ENCODE measurements around the gene MRI1. TPM values are rescaled to one million over a fixed set of nuclear protein-coding genes. Genes with fewer than 3 reads are reported as not detected.
A peak's percentile ranks its signal among the peaks of the same experiment; 100 is the strongest.

The MRI1 gene
- total and polyA plus RNA-seq, 2 donors (not counting 3 experiments of a cell fraction or from before 2014, with no cell fraction given): 56.2 to 63.2 TPM

DNA sequence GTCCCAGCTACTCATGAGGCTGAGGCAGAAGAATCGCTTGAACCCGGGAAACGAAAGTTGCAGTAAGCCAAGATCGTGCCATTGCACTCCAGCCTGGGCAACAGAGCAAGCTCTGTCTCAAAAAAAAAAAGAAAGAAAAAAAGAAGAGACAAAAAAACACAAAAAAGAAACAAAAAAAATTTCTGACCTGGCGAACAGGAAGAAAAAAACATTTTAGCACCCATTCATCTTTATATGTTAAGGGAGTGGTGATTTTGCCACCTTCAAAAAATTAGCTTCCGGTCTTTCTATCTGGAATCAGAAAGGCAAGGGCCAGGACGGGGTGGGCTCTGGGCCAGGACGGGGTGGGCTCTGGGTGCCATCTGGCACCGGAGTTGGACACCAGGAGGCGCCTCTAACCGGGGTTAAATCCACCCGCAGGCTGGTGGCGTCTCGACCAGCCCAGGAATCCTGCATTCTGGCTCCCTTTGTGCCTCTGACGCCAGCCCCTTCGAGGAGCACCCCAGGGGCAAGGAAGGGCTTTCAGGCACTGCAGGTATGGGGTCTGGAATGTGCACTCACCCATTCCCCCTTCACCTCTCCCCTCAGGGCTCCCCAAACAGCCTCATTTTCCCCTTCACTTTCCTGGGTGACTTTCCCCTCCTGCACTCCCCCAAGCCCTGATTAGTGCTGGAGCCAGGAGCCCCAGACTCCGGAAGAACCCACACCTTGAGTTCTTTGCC is 20.6 kb downstream of the MRI1 start:
- no peaks in the 10 kb centered on the region for H3K9me3 ChIP-seq (replicated peaks; ENCODE audit: control insufficient read depth, insufficient read depth, low read length)
- H3K36me3 ChIP-seq (ENCODE audit: control insufficient read depth in 2 of 2, extremely low read depth in 1 of 2, insufficient read depth in 2 of 2, low read length in 2 of 2): no peaks in the 10 kb centered on the region
- no peak overlapping the region for H3K4me2 ChIP-seq (ENCODE audit: insufficient read depth, low read length)
- DNase-seq (ENCODE audit: low read depth, low spot score) (peak; percentile 62), FAIRE-seq (peak; percentile 65)
- peaks cover 27% of the 10 kb centered on the region for H3K4me1 ChIP-seq (ENCODE audit: control insufficient read depth, extremely low read depth, insufficient read depth, low read length)
- no peak overlapping the region for H3K9ac ChIP-seq (replicated peaks; ENCODE audit: extremely low read depth, insufficient read depth, low read length)
- dilution Hi-C loops (cut with MboI; ENCODE audit: extremely low pct_ligation_motif_present, low sequenced_read_pairs): no loop called here
- H3K9me1 ChIP-seq (replicated peaks; ENCODE audit: control insufficient read depth, extremely low read depth, insufficient read depth, low read length): no peaks in the 10 kb centered on the region
- H3K27ac ChIP-seq (ENCODE audit: insufficient read depth, low read depth, low read length): no peak overlapping the region
- no peak overlapping the region for H3K4me3 ChIP-seq (replicated peaks in 1 of 3; ENCODE audit: insufficient read depth in 1 of 3, low read depth in 1 of 3, low read length in 3 of 3)
- CTCF ChIA-PET: interaction anchor here (0.7 to 4.8 kb wide), 14 partner anchors 9 to 287 kb away, joined by 3 to 62 read pairs (median 4); partner anchors contain the start of genes C19orf53, MISP3 and ZSWIM4
- intact Hi-C loops (cut with micrococcal nuclease): loop anchor here (1.0 to 5.0 kb wide), 4 partner anchors 53 to 287 kb away; partner anchors contain the start of gene MISP3
- peak overlapping the region; percentile 17 for H2AFZ ChIP-seq (ENCODE audit: low read depth, low read length)
- TF ChIP-seq JUN (IDR thresholded peaks at IDR 0.05; ENCODE audit: borderline replicate concordance, insufficient read depth, insufficient read length, low read depth): no peak
- TF ChIP-seq MYC (IDR thresholded peaks at IDR 0.05; ENCODE audit: low read depth, low read length): no peak
- TF ChIP-seq FOS (IDR thresholded peaks at IDR 0.05; ENCODE audit: borderline replicate concordance, insufficient read depth, low read length): no peak
- TF ChIP-seq, protein P1, sequence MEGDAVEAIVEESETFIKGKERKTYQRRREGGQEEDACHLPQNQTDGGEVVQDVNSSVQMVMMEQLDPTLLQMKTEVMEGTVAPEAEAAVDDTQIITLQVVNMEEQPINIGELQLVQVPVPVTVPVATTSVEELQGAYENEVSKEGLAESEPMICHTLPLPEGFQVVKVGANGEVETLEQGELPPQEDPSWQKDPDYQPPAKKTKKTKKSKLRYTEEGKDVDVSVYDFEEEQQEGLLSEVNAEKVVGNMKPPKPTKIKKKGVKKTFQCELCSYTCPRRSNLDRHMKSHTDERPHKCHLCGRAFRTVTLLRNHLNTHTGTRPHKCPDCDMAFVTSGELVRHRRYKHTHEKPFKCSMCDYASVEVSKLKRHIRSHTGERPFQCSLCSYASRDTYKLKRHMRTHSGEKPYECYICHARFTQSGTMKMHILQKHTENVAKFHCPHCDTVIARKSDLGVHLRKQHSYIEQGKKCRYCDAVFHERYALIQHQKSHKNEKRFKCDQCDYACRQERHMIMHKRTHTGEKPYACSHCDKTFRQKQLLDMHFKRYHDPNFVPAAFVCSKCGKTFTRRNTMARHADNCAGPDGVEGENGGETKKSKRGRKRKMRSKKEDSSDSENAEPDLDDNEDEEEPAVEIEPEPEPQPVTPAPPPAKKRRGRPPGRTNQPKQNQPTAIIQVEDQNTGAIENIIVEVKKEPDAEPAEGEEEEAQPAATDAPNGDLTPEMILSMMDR (IDR thresholded peaks at IDR 0.05; ENCODE audit: extremely low read depth in 1 of 2, insufficient read depth in 1 of 2, low read depth in 1 of 2, low read length in 2 of 2): peak; percentile 67 to 85
- TF ChIP-seq GATA2 (IDR thresholded peaks at IDR 0.05; ENCODE audit: insufficient read depth, insufficient read length, low read depth, low read length): no peak
- TF ChIP-seq POLR2A (IDR thresholded peaks at IDR 0.05; ENCODE audit: low read depth, low read length): no peak
- TF ChIP-seq POLR2AphosphoS5 (IDR thresholded peaks at IDR 0.05; ENCODE audit: insufficient read depth, low read depth, low read length): no peak
- H4K20me1 ChIP-seq (replicated peaks; ENCODE audit: control insufficient read depth, extremely low read depth, insufficient read depth, low read length): no peaks in the 10 kb centered on the region
- no peaks in the 10 kb centered on the region for H3K27me3 ChIP-seq (ENCODE audit: control insufficient read depth in 2 of 2, insufficient read depth in 2 of 2, low read length in 2 of 2)
- POLR2A ChIA-PET: no interaction called here
- H3K79me2 ChIP-seq (ENCODE audit: control insufficient read depth, insufficient read depth, low read length): no peaks in the 10 kb centered on the region
- no TSS peak for BruUV-seq (replicated peaks)

All from endothelial cell of umbilical vein (primary cell).